Measurements from ENCODE around the gene CPNE2. TPM values are rescaled to one million over a fixed set of nuclear protein-coding genes. Genes with fewer than 3 reads are reported as not detected.

Gene CPNE2
- total RNA-seq, 1 donor: 11.6 TPM

DNA sequence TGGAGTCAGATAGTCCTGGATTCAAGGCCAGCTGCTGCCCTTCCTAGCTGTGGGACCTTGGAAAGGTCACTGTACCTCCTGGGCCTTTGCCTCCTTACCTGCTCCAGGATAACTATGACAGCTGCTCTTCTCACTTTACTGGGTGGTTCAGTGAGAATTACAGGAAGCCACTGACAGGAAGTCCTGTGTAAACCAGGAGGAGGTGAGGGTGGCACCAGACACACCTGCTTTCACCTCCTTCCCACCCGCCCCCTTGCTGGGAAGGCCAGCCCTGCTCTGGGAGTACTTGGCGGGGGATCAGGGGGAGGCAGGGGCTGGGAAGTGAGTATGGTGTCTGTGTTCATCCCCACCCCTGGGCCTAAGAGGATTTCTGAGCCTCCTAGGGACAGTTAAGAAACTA is 42.6 kb downstream of the CPNE2 start:
- H3K4me1 ChIP-seq (ENCODE audit: insufficient read depth, low read length): no peaks in the 10 kb centered on the region
- no peak overlapping the region for H3K4me3 ChIP-seq (ENCODE audit: insufficient read depth, low read length)
- TF ChIP-seq, protein P1, sequence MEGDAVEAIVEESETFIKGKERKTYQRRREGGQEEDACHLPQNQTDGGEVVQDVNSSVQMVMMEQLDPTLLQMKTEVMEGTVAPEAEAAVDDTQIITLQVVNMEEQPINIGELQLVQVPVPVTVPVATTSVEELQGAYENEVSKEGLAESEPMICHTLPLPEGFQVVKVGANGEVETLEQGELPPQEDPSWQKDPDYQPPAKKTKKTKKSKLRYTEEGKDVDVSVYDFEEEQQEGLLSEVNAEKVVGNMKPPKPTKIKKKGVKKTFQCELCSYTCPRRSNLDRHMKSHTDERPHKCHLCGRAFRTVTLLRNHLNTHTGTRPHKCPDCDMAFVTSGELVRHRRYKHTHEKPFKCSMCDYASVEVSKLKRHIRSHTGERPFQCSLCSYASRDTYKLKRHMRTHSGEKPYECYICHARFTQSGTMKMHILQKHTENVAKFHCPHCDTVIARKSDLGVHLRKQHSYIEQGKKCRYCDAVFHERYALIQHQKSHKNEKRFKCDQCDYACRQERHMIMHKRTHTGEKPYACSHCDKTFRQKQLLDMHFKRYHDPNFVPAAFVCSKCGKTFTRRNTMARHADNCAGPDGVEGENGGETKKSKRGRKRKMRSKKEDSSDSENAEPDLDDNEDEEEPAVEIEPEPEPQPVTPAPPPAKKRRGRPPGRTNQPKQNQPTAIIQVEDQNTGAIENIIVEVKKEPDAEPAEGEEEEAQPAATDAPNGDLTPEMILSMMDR (IDR thresholded peaks at IDR 0.05; ENCODE audit: extremely low read depth, low read depth, low read length): no peak
- H3K27ac ChIP-seq (ENCODE audit: low read depth, low read length): no peak overlapping the region
- no peak overlapping the region for H3K4me2 ChIP-seq (ENCODE audit: insufficient read depth, low read length)
- no peak overlapping the region for H2AFZ ChIP-seq (ENCODE audit: low read length)
- no peaks in the 10 kb centered on the region for H4K20me1 ChIP-seq (ENCODE audit: insufficient read depth, low read length)
- peak; percentile 32 for DNase-seq (ENCODE audit: insufficient read length, low spot score, missing footprints)
- H3K27me3 ChIP-seq (ENCODE audit: insufficient read depth, low read length): no peaks in the 10 kb centered on the region
- no peaks in the 10 kb centered on the region for H3K36me3 ChIP-seq (ENCODE audit: insufficient read depth, low read length)
- H3K9me3 ChIP-seq (ENCODE audit: low read depth, low read length): no peaks in the 10 kb centered on the region
- H3K79me2 ChIP-seq (ENCODE audit: insufficient read depth, low read length): no peaks in the 10 kb centered on the region

DNA sequence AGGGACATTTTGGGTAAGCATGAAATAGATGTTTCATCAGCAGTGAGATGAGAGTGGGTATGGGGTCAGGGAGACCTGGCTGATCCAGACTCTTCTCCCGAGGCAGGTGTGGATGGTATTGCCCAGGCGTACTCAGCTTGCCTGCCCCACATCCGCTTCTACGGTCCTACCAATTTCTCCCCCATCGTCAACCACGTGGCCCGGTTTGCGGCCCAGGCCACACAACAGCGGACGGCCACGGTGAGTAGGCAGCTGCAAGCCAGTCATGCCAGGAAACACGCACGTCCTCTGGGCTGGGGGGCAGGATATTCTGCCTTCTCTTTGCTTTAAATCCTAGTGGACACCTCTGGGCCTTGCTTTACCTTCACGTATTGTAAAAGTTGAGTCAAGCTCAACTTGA is 44.7 kb downstream of the CPNE2 start:
- Histone ChIP-seq H3K27ac (ENCODE audit: low read depth, low read length) (no peak overlapping the region), H3K27me3 (ENCODE audit: insufficient read depth, low read length) (no peaks in the 10 kb centered on the region), H4K20me1 (ENCODE audit: insufficient read depth, low read length) (no peaks in the 10 kb centered on the region), H3K9me3 (ENCODE audit: low read depth, low read length) (no peaks in the 10 kb centered on the region), H3K36me3 (ENCODE audit: insufficient read depth, low read length) (no peaks in the 10 kb centered on the region), H3K79me2 (ENCODE audit: insufficient read depth, low read length) (no peaks in the 10 kb centered on the region), H2AFZ (ENCODE audit: low read length) (no peak overlapping the region), H3K4me2 (ENCODE audit: insufficient read depth, low read length) (no peak overlapping the region), H3K4me3 (ENCODE audit: insufficient read depth, low read length) (no peak overlapping the region), H3K4me1 (ENCODE audit: insufficient read depth, low read length) (no peaks in the 10 kb centered on the region)
- TF ChIP-seq, protein P1 (IDR thresholded peaks at IDR 0.05; ENCODE audit: extremely low read depth, low read depth, low read length): no peak
- peak; percentile 57 for DNase-seq (ENCODE audit: insufficient read length, low spot score, missing footprints)

DNA sequence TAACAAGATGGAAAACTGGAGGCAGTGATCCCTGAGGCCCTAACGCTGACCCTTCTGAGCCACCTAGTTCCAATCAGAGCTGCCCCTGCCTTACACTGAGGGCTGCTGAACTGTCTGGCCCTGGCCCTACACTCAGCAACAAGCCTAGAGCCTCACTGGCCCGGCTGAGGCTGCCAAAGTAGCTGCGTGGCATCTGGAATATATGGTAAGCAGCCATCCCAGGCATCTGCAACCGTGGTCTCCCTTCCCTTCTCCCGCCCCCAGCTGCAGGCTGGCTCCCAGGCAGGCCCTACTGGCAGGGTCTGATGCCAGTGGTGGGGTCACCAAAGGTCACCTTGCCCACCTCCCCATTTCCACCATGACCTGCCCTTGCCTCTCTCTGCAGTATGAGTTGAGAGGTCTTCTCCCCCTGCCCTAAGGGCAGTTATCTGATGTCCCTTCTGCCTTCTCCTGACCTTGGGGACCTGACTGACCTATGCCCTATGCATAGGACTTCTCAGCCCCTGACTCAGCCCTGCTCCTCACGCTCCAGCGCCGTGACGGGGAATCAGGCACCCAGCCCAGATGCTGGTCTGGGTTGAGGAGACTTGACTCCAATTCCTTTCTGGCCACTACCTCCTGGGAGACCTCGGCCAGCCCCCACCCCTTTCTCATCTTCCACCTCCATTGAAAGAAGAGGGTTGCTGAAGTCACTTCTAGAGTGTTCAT is 45.3 kb downstream of the CPNE2 start:
- no peak overlapping the region for H3K27ac ChIP-seq (ENCODE audit: low read depth, low read length)
- no peak overlapping the region for H3K4me2 ChIP-seq (ENCODE audit: insufficient read depth, low read length)
- no peaks in the 10 kb centered on the region for H3K27me3 ChIP-seq (ENCODE audit: insufficient read depth, low read length)
- H3K9me3 ChIP-seq (ENCODE audit: low read depth, low read length): no peaks in the 10 kb centered on the region
- TF ChIP-seq, protein P1 (IDR thresholded peaks at IDR 0.05; ENCODE audit: extremely low read depth, low read depth, low read length): no peak
- peak; percentile 39 for DNase-seq (ENCODE audit: insufficient read length, low spot score, missing footprints)
- no peak overlapping the region for H2AFZ ChIP-seq (ENCODE audit: low read length)
- no peaks in the 10 kb centered on the region for H3K36me3 ChIP-seq (ENCODE audit: insufficient read depth, low read length)
- no peak overlapping the region for H3K4me3 ChIP-seq (ENCODE audit: insufficient read depth, low read length)
- H3K4me1 ChIP-seq (ENCODE audit: insufficient read depth, low read length): no peaks in the 10 kb centered on the region
- H3K79me2 ChIP-seq (ENCODE audit: insufficient read depth, low read length): no peaks in the 10 kb centered on the region
- H4K20me1 ChIP-seq (ENCODE audit: insufficient read depth, low read length): no peaks in the 10 kb centered on the region

DNA sequence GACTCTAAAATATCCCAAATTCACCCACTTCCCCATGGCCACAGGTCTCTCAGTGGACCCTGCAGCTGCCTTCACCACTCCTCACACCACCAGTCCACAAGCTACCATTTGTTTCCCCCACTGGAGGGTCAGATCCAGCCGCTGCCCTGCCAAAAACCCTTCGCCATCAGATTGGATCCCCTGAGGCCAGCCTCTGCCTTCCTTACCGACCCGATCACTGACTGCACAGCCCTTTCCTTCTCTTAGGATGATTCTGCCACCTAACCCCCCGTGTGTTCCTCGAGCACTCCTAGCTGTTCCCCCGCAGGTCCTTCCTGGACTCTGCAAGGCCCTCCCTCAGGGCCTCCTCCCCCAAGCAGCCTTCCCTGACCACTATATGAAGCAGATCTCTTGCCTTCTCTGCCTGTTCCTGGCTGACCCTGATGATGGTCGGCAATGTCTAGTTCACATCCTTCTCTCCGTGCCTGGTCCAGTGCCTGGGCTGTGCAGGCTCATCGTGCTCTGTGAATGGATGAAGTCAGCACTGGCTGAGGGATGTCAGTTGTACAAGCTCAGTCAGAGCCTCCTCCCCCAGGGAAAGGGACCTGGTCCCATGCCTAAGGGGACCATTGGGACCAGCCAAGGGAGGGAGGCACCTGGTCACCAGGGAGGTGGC is 46.0 kb downstream of the CPNE2 start:
- Histone ChIP-seq H2AFZ (ENCODE audit: low read length) (no peak overlapping the region), H3K27ac (ENCODE audit: low read depth, low read length) (no peak overlapping the region), H3K27me3 (ENCODE audit: insufficient read depth, low read length) (no peaks in the 10 kb centered on the region), H3K36me3 (ENCODE audit: insufficient read depth, low read length) (no peaks in the 10 kb centered on the region), H3K4me1 (ENCODE audit: insufficient read depth, low read length) (no peaks in the 10 kb centered on the region), H3K79me2 (ENCODE audit: insufficient read depth, low read length) (no peaks in the 10 kb centered on the region), H3K4me2 (ENCODE audit: insufficient read depth, low read length) (no peak overlapping the region), H3K9me3 (ENCODE audit: low read depth, low read length) (no peaks in the 10 kb centered on the region), H4K20me1 (ENCODE audit: insufficient read depth, low read length) (no peaks in the 10 kb centered on the region), H3K4me3 (ENCODE audit: insufficient read depth, low read length) (no peak overlapping the region)
- DNase-seq (ENCODE audit: insufficient read length, low spot score, missing footprints): peak; percentile 41
- TF ChIP-seq, protein P1 (IDR thresholded peaks at IDR 0.05; ENCODE audit: extremely low read depth, low read depth, low read length): no peak
